GM23338 (cell line): ENCODE data around the gene FAM53B. TPM values are rescaled to one million over a fixed set of nuclear protein-coding genes. Genes with fewer than 3 reads are reported as not detected.

Source experiments
- ATAC-seq: fragments of 200-7000 bp; cut with Tn5 transposase; 3 replicates; pipeline ENCODE4 v1.9.1; 2020
- DNase-seq: peaks from one replicate; pipeline ENCODE4 v3.0.0-alpha.2; 2015; ENCODE audit warnings: low spot score
- H2AFZ ChIP-seq: fragments of 200-600 bp; sonication (generic); 2 replicates; pipeline ENCODE4 v1.8.0; 2016; ENCODE audit warnings: antibody characterized with exemption, mild to moderate bottlenecking, moderate library complexity
- H3F3A ChIP-seq: fragments of 200-600 bp; sonication (generic); replicated peaks from 2 replicates; pipeline ENCODE4 v1.8.0; 2017; ENCODE audit warnings: antibody characterized with exemption, mixed run types, low read depth
- H3K27ac ChIP-seq: fragments of 200-600 bp; sonication (generic); 2 replicates; pipeline ENCODE4 v1.6.1; 2016; ENCODE audit warnings: low read depth
- H3K27me3 ChIP-seq: fragments of 200-600 bp; sonication (generic); 2 replicates; pipeline ENCODE4 v1.8.0; 2016; ENCODE audit warnings: mild to moderate bottlenecking, mixed run types, moderate library complexity; ENCODE audit not compliant: insufficient read depth
- H3K36me3 ChIP-seq: fragments of 200-600 bp; sonication (generic); 2 replicates; pipeline ENCODE4 v1.8.0; 2016; ENCODE audit warnings: mild to moderate bottlenecking; ENCODE audit not compliant: insufficient read depth
- H3K4me1 ChIP-seq: fragments of 200-600 bp; sonication (generic); 2 replicates; pipeline ENCODE4 v1.8.0; 2016; ENCODE audit warnings: mild to moderate bottlenecking, moderate library complexity; ENCODE audit not compliant: insufficient read depth
- H3K4me2 ChIP-seq: fragments of 200-600 bp; sonication (generic); 2 replicates; pipeline ENCODE4 v1.7.1; 2017; ENCODE audit warnings: mixed run types
- H3K4me3 ChIP-seq: fragments of 200-600 bp; sonication (generic); 2 replicates; pipeline ENCODE4 v1.6.1; 2016; ENCODE audit warnings: mixed run types
- H3K79me2 ChIP-seq: fragments of 200-600 bp; sonication (generic); replicated peaks from 2 replicates; pipeline ENCODE4 v1.8.0; 2017; ENCODE audit warnings: mild to moderate bottlenecking; ENCODE audit not compliant: insufficient read depth
- H3K9me2 ChIP-seq: fragments of 200-600 bp; sonication (generic); 2 replicates; pipeline ENCODE4 v1.8.0; 2017; ENCODE audit not compliant: insufficient read depth
- H4K20me1 ChIP-seq: fragments of 200-600 bp; sonication (generic); replicated peaks from 2 replicates; pipeline ENCODE4 v1.8.0; 2017; ENCODE audit warnings: mild to moderate bottlenecking; ENCODE audit not compliant: insufficient read depth
- H3K27ac Mint-ChIP-seq: 2 replicates; pipeline ENCODE4 v1.8.0; 2020; ENCODE audit warnings: inconsistent platforms, mild to moderate bottlenecking, moderate library complexity, mixed read lengths
- H3K27me3 Mint-ChIP-seq: 3 replicates; pipeline ENCODE4 v1.8.0; 2022; ENCODE audit warnings: low read depth, mild to moderate bottlenecking, moderate library complexity, mixed read lengths, inconsistent platforms; ENCODE audit not compliant: insufficient read depth, poor library complexity
- H3K36me3 Mint-ChIP-seq: 3 replicates; pipeline ENCODE4 v1.8.0; 2021; ENCODE audit warnings: low read depth, mild to moderate bottlenecking, inconsistent platforms, moderate library complexity, mixed read lengths
- H3K4me1 Mint-ChIP-seq: 3 replicates; pipeline ENCODE4 v1.8.0; 2020; ENCODE audit warnings: mild to moderate bottlenecking, inconsistent platforms, mixed read lengths
- H3K4me3 Mint-ChIP-seq: 3 replicates; pipeline ENCODE4 v1.8.0; 2021; ENCODE audit warnings: moderate library complexity, mild to moderate bottlenecking, inconsistent platforms, mixed read lengths
- H3K9me3 Mint-ChIP-seq: 3 replicates; pipeline ENCODE4 v1.8.0; 2020; ENCODE audit warnings: moderate library complexity, mild to moderate bottlenecking, inconsistent platforms, mixed read lengths
- CREB1 ChIP-seq: fragments of 250-450 bp; sonication (Bioruptor Pico); IDR thresholded peaks from 2 replicates; pipeline ENCODE4 v1.5.0; 2020; ENCODE audit warnings: low read depth, mild to moderate bottlenecking, moderate library complexity
- CTCF ChIP-seq, 2 experiments: fragments of 200-600 bp in 1 of 2; sonication (generic) in 1 of 2; conservative IDR thresholded peaks; 2 replicates each; pipeline versions ENCODE4 v1.5.1 to v1.6.1; 2016 to 2017; ENCODE audit warnings: antibody characterized with exemption in 2 of 2, low read depth in 2 of 2, mild to moderate bottlenecking in 2 of 2, moderate library complexity in 1 of 2
- EZH2phosphoT487 ChIP-seq: fragments of 200-600 bp; sonication (generic); IDR thresholded peaks from one replicate; pipeline ENCODE4 v1.8.1; 2018; ENCODE audit warnings: antibody characterized with exemption; ENCODE audit not compliant: unreplicated experiment
- JUNB ChIP-seq: IDR thresholded peaks from one replicate; pipeline ENCODE4 v1.6.1; 2016; ENCODE audit warnings: antibody characterized with exemption; ENCODE audit not compliant: unreplicated experiment
- NANOG ChIP-seq: IDR thresholded peaks from 2 replicates; pipeline ENCODE4 v1.6.1; 2016; ENCODE audit warnings: antibody characterized with exemption, borderline replicate concordance
- POLR2AphosphoS5 ChIP-seq: IDR thresholded peaks from 2 replicates; pipeline ENCODE4 v1.6.1; 2016; ENCODE audit warnings: antibody characterized with exemption, low read depth
- ZNF114 ChIP-seq: fragments of 250-450 bp; sonication (Bioruptor Pico); IDR thresholded peaks from 2 replicates; pipeline ENCODE4 v1.5.0; 2020; ENCODE audit warnings: mild to moderate bottlenecking, moderate library complexity
- ZNF331 ChIP-seq: fragments of 250-450 bp; sonication (Bioruptor Pico); IDR thresholded peaks from 2 replicates; pipeline ENCODE4 v1.5.0; 2020; ENCODE audit warnings: low read depth, mild to moderate bottlenecking, moderate library complexity
- polyA plus RNA-seq: library from polyadenylated mRNA; unstranded; fragments of >200 nt; fragmentation: Nextera tagmentation; extraction: Ambion mirVana; gene quantifications from 2 replicates; pipeline ENCODE4 v1.2.1, GENCODE V29; 2016
- total RNA-seq: library from RNA; depleted of rRNA; stranded (reverse); fragments of >200 nt; shearing (Covaris generic); gene quantifications from 2 replicates; pipeline ENCODE4 v1.2.3, GENCODE V29; 2014
- TF ChIP-seq, protein P1 (sequence below): IDR thresholded peaks from one replicate; pipeline ENCODE4 v1.6.1; 2018; ENCODE audit warnings: antibody characterized with exemption; ENCODE audit not compliant: unreplicated experiment
- TF ChIP-seq, protein P2 (sequence below): IDR thresholded peaks from 2 replicates; pipeline ENCODE4 v1.6.1; 2016; ENCODE audit warnings: antibody characterized with exemption

The FAM53B gene
- total and polyA plus RNA-seq, 2 experiments from 2014 or later: 3.0 to 20.3 TPM

GRCh38 chr10:124621637-124622036 is 122.5 kb downstream of the FAM53B start (continued):
- TF ChIP-seq, protein P1, sequence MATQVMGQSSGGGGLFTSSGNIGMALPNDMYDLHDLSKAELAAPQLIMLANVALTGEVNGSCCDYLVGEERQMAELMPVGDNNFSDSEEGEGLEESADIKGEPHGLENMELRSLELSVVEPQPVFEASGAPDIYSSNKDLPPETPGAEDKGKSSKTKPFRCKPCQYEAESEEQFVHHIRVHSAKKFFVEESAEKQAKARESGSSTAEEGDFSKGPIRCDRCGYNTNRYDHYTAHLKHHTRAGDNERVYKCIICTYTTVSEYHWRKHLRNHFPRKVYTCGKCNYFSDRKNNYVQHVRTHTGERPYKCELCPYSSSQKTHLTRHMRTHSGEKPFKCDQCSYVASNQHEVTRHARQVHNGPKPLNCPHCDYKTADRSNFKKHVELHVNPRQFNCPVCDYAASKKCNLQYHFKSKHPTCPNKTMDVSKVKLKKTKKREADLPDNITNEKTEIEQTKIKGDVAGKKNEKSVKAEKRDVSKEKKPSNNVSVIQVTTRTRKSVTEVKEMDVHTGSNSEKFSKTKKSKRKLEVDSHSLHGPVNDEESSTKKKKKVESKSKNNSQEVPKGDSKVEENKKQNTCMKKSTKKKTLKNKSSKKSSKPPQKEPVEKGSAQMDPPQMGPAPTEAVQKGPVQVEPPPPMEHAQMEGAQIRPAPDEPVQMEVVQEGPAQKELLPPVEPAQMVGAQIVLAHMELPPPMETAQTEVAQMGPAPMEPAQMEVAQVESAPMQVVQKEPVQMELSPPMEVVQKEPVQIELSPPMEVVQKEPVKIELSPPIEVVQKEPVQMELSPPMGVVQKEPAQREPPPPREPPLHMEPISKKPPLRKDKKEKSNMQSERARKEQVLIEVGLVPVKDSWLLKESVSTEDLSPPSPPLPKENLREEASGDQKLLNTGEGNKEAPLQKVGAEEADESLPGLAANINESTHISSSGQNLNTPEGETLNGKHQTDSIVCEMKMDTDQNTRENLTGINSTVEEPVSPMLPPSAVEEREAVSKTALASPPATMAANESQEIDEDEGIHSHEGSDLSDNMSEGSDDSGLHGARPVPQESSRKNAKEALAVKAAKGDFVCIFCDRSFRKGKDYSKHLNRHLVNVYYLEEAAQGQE: no peak

GRCh38 chr10:124619802-124620490 is 124.2 kb downstream of the FAM53B start:
- Histone ChIP-seq H3F3A (no peaks in the 10 kb centered on the region), H3K27ac (no peak overlapping the region; the same call in 1 of the 2 replicates), H3K9me2 (no peaks in the 10 kb centered on the region), H3K27me3 (no peaks in the 10 kb centered on the region), H3K4me2 (no peak overlapping the region), H3K4me3 (no peak overlapping the region), H3K79me2 (no peaks in the 10 kb centered on the region), H2AFZ (no peak overlapping the region), H3K36me3 (no peaks in the 10 kb centered on the region), H4K20me1 (no peaks in the 10 kb centered on the region), H3K4me1 (no peaks in the 10 kb centered on the region)
- Mint-ChIP-seq H3K4me3 (no peak overlapping the region), H3K4me1 (peaks cover 11% of the 10 kb centered on the region), H3K9me3 (no peaks in the 10 kb centered on the region), H3K27ac (no peak overlapping the region), H3K36me3 (no peaks in the 10 kb centered on the region; the same call in 2 of the 3 replicates), H3K27me3 (peaks cover 16% of the 10 kb centered on the region)
- DNase-seq (no peak), ATAC-seq (no peak)
- TF ChIP-seq, protein P2, sequence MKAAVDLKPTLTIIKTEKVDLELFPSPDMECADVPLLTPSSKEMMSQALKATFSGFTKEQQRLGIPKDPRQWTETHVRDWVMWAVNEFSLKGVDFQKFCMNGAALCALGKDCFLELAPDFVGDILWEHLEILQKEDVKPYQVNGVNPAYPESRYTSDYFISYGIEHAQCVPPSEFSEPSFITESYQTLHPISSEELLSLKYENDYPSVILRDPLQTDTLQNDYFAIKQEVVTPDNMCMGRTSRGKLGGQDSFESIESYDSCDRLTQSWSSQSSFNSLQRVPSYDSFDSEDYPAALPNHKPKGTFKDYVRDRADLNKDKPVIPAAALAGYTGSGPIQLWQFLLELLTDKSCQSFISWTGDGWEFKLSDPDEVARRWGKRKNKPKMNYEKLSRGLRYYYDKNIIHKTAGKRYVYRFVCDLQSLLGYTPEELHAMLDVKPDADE: no peak
- TF ChIP-seq, protein P1: no peak
- TF ChIP-seq CTCF (conservative IDR thresholded peaks at IDR 0.05; ENCODE audit: low read depth in 2 of 2) (no peak), EZH2phosphoT487 (no peak), ZNF114 (CRISPR knock-in tag) (no peak), JUNB (no peak), CREB1 (CRISPR knock-in tag) (no peak), NANOG (no peak), ZNF331 (CRISPR knock-in tag) (no peak), POLR2AphosphoS5 (no peak)
